Stomach (tissue), 9 donors: Measurements from ENCODE around the gene TRAM2. TPM values are rescaled to one million over a fixed set of nuclear protein-coding genes. Genes with fewer than 3 reads are reported as not detected.

Experiments
- DNase-seq, 2 donors: peaks; one replicate each; pipeline versions ENCODE4 v3.0.0 to v3.0.0-alpha.2; 2013 to 2019
- H3K27ac ChIP-seq, 5 donors: fragments of 200-600 bp in 4 of 5; sonication (generic) in 4 of 5; one replicate each; pipeline ENCODE4 v1.5.1; 2013 to 2019; ENCODE audit warnings: mild to moderate bottlenecking in 1 of 5, moderate library complexity in 1 of 5
- H3K27me3 ChIP-seq, 3 donors: fragments of 200-600 bp; sonication (generic); one replicate each; pipeline ENCODE4 v1.5.1; 2017 to 2019; ENCODE audit warnings: mixed run types in 1 of 3
- H3K36me3 ChIP-seq, 4 donors: fragments of 200-600 bp; sonication (generic); 1 replicate in 3 of 4; 2 replicates in 1 of 4; pipeline ENCODE4 v1.5.1; 2016 to 2019
- H3K4me1 ChIP-seq, 4 donors: fragments of 200-600 bp; sonication (generic); one replicate each; pipeline ENCODE4 v1.5.1; 2016 to 2019
- H3K4me3 ChIP-seq, 4 donors: fragments of 200-600 bp; sonication (generic) in 3 of 4; one replicate each; pipeline ENCODE4 v1.5.1; 2016 to 2019; ENCODE audit warnings: mild to moderate bottlenecking in 1 of 4
- H3K9me3 ChIP-seq, 4 donors: fragments of 200-600 bp; sonication (generic); one replicate each; pipeline ENCODE4 v1.5.1; 2016 to 2019
- EP300 ChIP-seq: sonication (generic); formaldehyde crosslinking; IDR thresholded peaks from one replicate; pipeline ENCODE4 v1.6.1; 2017; ENCODE audit warnings: antibody characterized with exemption
- POLR2A ChIP-seq, 4 donors: fragments of 450-650 bp; IDR thresholded peaks; one replicate each; pipeline ENCODE4 v1.6.1; 2016; ENCODE audit warnings: antibody characterized with exemption in 4 of 4, control low read depth in 2 of 4, mild to moderate bottlenecking in 1 of 4, moderate library complexity in 1 of 4
- POLR2AphosphoS5 ChIP-seq, 3 donors: sonication (generic); formaldehyde crosslinking; IDR thresholded peaks; one replicate each; pipeline ENCODE4 v1.6.1; 2016; ENCODE audit warnings: antibody characterized with exemption in 3 of 3
- WGBS, 5 donors: extraction: QIAGEN DNeasy Blood & Tissue Kit in 3 of 5; methylation state at CpG; one replicate each; pipeline versions ENCODE4 v1.1.5 to v1.1.7; 2013 to 2018; 5-methylcytosine and 5-hydroxymethylcytosine counted together
- intact Hi-C: fragments of 100-400 bp; cut with DNase I; formaldehyde crosslinking; loops from one replicate; pipeline ENCODE4 v1.15.1; 2023; ENCODE audit warnings: low total_unique reads
- polyA plus RNA-seq, 3 donors: library from polyadenylated mRNA; stranded (reverse); fragments of 200-250 nt; gene quantifications; one replicate each; pipeline ENCODE4 v1.2.3, GENCODE V29; 2013
- total RNA-seq, 5 donors: library from RNA; depleted of rRNA; stranded (reverse); fragments of >200 nt; gene quantifications; one replicate each; pipeline versions ENCODE4 v1.1.0 to v1.2.3, GENCODE V29; 2014 to 2016
- TF ChIP-seq, protein P1 (sequence below), 7 experiments: fragments of 450-650 bp in 4 of 7; fragments of 200-600 bp in 3 of 7; sonication (generic) in 3 of 7; IDR thresholded peaks; one replicate each; pipeline ENCODE4 v1.5.1; 2016 to 2019; ENCODE audit warnings: antibody characterized with exemption in 7 of 7, control low read depth in 2 of 7, mild to moderate bottlenecking in 1 of 7
- donor health status: healthy with polysubstance abuse.
- donor health status: Bipolar disorder and iron deficiency.
- donor health status: healthy.

Gene TRAM2
- total and polyA plus RNA-seq, 8 donors = 1.4 to 14.1 (median 4.3) TPM

DNA sequence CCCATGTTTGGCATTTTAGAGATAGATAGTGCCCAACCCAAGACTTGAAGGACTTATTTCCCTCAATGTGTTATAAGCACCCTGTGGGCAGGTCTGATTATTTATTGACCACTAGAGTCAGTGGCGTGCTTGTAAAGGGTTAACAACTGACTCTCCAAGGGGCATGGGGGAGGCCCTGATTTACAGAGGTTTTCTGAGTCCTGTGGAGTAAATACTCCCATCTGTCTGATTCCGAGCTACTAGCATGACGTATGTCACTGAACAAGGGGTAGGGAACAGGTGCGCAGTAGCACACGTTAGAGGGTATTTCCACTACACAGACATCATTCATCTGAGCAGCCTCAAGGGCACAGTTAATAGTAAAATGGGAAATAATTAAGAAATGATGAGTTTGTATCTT, 17.4 kb upstream of the TRAM2 start:
- Histone ChIP-seq H3K27ac (peak overlapping the region in 4 of 5 donors; percentile 32 to 78 (median 74)), H3K4me1 (peaks cover 0 to 51% (median 27%) of the 10 kb centered on the region in 4 donors), H3K9me3 (no peaks in the 10 kb centered on the region), H3K4me3 (no peak overlapping the region), H3K36me3 (no peaks in the 10 kb centered on the region), H3K27me3 (no peaks in the 10 kb centered on the region)
- intact Hi-C loops = loop anchor here (10.0 kb wide), 1 partner anchor 179 kb away; no protein-coding TSS in a partner anchor
- TF ChIP-seq EP300 = no peak
- TF ChIP-seq, protein P1, sequence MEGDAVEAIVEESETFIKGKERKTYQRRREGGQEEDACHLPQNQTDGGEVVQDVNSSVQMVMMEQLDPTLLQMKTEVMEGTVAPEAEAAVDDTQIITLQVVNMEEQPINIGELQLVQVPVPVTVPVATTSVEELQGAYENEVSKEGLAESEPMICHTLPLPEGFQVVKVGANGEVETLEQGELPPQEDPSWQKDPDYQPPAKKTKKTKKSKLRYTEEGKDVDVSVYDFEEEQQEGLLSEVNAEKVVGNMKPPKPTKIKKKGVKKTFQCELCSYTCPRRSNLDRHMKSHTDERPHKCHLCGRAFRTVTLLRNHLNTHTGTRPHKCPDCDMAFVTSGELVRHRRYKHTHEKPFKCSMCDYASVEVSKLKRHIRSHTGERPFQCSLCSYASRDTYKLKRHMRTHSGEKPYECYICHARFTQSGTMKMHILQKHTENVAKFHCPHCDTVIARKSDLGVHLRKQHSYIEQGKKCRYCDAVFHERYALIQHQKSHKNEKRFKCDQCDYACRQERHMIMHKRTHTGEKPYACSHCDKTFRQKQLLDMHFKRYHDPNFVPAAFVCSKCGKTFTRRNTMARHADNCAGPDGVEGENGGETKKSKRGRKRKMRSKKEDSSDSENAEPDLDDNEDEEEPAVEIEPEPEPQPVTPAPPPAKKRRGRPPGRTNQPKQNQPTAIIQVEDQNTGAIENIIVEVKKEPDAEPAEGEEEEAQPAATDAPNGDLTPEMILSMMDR (IDR thresholded peaks at IDR 0.05) = no peak
- WGBS, 5 donors = 84 to 91% (median 86%) methylated on average over 5 of the region's 5 CpGs
- no peak for DNase-seq

DNA sequence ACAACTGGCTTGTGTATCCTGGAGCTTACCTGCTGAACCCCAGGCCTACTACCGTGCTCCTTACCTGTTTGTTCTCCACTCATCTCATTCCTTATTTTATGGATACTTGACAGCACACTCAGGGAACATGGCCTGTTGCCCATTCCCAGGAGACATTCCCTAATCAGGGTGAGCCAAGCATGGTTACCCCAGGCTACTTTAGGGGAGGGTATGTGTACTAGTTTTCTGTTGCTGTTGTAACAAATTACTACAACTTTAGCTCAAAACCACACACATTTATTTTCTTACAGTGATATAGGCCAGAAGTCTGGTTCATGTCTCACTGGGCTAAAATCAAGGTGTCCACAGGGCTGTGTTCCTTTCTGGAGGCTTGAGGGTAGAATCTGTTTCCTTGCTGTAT, 15.0 kb upstream of the TRAM2 start:
- Histone ChIP-seq H3K4me1 (peaks cover 0 to 42% (median 19%) of the 10 kb centered on the region in 4 donors), H3K27me3 (no peaks in the 10 kb centered on the region), H3K9me3 (no peaks in the 10 kb centered on the region), H3K4me3 (no peak overlapping the region), H3K36me3 (no peaks in the 10 kb centered on the region), H3K27ac (no peak overlapping the region)
- DNase-seq = no peak
- 63 to 100% (median 75%) methylated on average over 1 of the region's 1 CpG for WGBS, 5 donors
- TF ChIP-seq, protein P1 (IDR thresholded peaks at IDR 0.05) = no peak
- TF ChIP-seq EP300 = no peak
- TF ChIP-seq POLR2A (IDR thresholded peaks at IDR 0.05) = no peak
- TF ChIP-seq POLR2AphosphoS5 (IDR thresholded peaks at IDR 0.05) = no peak
- intact Hi-C loops = loop anchor here (10.0 kb wide), 1 partner anchor 177 kb away; no protein-coding TSS in a partner anchor

DNA sequence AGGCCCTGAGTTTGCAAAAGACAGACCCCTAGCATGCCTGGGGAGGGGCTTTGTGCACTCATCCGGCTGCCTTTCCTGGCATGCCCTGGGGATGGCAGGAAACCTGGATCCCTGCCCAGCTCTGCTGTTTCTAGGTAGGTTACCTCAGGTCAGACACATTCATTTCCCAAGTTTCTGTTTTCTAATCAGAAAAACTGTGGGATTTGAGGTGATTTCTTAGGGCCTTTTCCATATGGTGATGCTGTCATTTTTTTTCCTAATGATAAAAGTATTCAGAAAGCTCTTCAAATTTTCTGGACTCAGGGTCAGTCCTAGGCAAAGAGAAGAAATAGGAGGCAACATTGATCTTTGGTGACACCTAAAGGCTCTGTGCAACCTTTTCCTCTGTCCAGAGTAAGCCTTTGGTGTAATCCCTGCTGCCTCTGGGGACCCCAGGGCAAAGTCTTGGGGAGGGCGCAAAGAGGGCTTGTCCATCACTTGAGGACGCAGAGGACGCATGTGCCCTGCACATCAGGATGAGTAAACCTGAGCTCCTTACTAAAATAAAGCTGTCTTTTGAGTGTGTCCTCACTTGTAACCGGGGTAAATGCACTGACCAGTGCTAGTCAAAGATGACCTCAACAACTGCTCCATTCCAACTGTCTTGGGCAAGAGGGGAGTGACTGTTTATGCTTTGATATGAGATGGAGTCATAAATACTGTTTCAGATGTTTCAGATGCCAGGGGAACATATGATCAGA, 13.5 kb upstream of the TRAM2 start:
- no peak overlapping the region for H3K27ac ChIP-seq
- 77 to 84% (median 79%) methylated on average over 5 of the region's 5 CpGs for WGBS, 5 donors
- peak; percentile 65 to 68 for DNase-seq
- peaks cover 0 to 27% (median 12%) of the 10 kb centered on the region in 4 donors for H3K4me1 ChIP-seq
- TF ChIP-seq POLR2AphosphoS5 (IDR thresholded peaks at IDR 0.05) (no peak), EP300 (no peak), POLR2A (IDR thresholded peaks at IDR 0.05) (no peak)
- TF ChIP-seq, protein P1 (IDR thresholded peaks at IDR 0.05) = no peak
- intact Hi-C loops = loop anchor here (10.0 kb wide), 1 partner anchor 176 kb away; no protein-coding TSS in a partner anchor
- no peaks in the 10 kb centered on the region for H3K9me3 ChIP-seq
- H3K36me3 ChIP-seq = no peaks in the 10 kb centered on the region
- no peaks in the 10 kb centered on the region for H3K27me3 ChIP-seq
- H3K4me3 ChIP-seq = no peak overlapping the region

DNA sequence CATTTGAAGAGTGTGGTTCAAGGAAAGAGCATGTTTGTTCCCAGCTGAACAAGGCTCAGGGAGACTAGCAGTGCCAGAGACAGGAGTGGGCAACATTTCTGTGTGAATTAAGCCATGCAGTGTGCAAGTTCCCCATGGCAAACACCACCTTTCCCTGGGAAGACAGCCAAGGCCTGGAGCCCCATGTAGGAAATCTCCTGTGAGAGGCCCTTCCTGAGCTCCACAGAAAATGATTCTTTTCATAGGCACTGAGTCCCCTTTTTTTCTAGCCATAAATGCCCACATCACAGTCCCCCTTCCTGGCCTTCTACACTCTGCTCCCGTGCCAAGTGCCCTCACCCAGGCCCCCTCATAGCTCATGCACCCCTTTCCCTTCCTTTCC, 11.8 kb upstream of the TRAM2 start:
- Histone ChIP-seq H3K4me3 (no peak overlapping the region), H3K27ac (no peak overlapping the region), H3K27me3 (no peaks in the 10 kb centered on the region), H3K4me1 (peaks cover 0 to 16% (median 3%) of the 10 kb centered on the region in 4 donors), H3K36me3 (no peaks in the 10 kb centered on the region), H3K9me3 (no peaks in the 10 kb centered on the region)
- no peak for TF ChIP-seq POLR2AphosphoS5 (IDR thresholded peaks at IDR 0.05)
- TF ChIP-seq POLR2A (IDR thresholded peaks at IDR 0.05) = no peak
- TF ChIP-seq EP300 = no peak
- TF ChIP-seq, protein P1 (IDR thresholded peaks at IDR 0.05) = no peak
- no peak for DNase-seq
- WGBS, 5 donors = 39 to 74% (median 42%) methylated on average over 1 of the region's 1 CpG
- intact Hi-C loops = no loop called here
